ENCODE data around the gene ZYG11A.
A peak's percentile ranks its signal among the peaks of the same experiment; 100 is the strongest.

Gene ZYG11A

DNA sequence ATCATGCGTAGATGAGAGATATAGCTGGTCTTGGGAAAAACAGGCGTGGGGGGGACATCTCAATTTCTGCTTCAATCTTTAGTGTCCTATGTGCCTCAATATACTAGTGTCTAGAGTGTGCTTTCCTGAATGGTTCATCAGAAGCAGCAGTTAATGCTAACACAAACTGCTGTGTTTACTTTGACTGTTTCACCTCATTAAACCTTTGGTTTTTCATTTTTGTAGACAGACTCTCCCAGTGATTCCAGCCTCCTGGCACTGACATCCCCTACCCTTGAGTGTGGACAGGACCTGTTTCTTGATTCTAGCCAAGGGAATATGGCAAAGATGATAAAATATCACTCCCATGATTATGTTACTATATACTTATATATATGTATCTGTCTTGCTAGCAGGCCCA lies 37.6 kb downstream of the ZYG11A start:
- DNase-seq, result no peak

GRCh38 chr1:52887483-52887882 lies 44.9 kb downstream of the ZYG11A start:
- DNase-seq, result no peak

DNA sequence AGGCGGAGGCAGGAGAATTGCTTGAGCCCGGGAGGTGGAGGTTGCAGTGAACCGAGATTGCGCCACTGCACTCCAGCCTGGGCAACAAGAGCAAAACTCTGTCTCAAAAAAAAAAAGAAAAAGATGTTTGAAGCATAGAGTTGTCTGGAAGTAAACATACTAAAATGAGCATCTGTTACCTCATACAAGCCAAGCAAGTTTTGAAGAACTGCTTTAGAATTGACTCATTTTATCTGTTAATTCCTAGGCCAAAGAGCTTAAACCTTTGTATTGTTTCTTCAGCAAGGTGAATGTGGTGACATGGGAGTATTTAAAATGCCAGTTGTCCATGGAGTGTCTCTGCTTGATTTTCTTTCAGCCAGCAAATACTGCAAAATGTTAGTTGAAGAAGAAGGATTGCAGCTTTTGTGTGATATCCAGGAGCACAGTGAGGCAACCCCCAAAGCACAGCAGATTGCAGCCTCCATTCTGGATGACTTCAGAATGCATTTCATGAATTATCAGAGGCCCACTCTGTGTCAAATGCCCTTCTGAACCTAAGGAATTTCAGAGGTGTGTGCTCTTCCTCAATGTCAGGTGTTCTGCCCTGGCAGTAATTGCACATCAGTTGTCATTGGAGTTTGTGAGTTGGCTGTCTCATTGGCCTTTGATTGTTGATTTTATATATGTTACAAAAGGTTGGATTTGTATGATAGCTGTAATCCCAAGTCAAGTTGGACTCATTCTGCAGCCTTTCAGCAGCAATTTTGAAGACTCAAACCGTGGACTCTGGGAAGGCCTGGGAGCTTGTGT lies 50.1 kb downstream of the ZYG11A start:
- DNase-seq, result no peak

DNA sequence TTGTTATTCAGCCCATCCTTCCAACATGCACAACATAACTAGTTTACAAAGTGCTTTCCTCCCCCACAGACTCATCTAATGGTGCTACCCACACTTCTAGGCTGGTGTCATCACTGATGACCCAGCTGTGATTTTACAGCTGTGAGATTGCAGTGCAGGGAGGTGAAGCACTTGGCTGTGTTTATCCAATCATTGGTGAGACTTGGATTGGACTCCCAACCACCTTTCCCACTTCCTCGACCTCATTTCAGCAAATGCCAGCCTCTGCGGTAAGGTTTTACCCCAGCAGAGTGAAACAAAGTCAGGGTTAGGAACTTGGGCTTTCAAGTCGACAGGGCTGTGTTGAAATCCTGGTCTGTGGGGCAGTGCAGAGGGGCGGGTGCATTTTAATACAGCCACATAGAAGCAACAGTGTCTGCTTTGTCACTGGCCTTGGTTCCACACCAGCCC lies 56.9 kb downstream of the ZYG11A start:
- DNase-seq, result no peak

DNA sequence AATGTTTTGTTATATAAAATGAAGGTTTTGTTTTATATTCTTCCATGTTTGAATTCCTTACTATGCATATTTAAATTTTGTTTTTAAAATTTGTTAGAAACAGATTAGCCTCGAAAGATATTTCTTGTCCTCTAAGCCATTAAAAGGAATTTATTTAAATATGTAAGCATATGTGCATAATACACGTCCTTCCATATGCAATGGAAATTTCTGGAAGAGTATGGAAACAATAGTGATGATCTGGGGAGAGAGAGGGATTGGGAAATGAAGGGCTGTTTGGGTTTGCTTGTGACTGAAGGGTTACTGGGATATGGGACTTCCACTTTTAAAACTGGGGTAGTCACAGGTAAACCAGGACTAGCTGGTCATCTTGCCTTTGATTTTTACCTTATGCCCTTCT lies 57.8 kb downstream of the ZYG11A start:
- no peak for DNase-seq

DNA sequence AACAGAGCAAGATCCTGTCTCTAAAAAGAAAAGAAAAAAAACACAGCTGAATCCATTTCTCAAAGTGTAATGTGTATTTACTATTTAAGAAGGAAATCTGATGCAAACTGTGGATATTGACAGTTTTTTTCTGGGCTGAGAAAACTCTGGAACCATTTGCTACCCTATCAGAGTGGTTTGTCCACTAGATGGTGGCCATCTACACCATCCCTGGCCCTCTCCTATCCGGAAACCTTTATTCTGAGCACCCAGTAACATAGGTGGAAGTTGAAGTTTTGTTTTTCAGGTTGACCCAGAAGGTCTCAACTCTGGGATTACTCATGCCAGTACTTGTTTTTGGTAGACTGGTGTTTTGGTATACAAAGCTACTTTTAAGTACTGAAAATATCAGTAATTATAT lies 58.8 kb downstream of the ZYG11A start:
- DNase-seq, result no peak

- DNase-seq, result no peak
Observed at GRCh38 chr1:52904208-52904926, 61.8 kb downstream of the ZYG11A start.

DNA sequence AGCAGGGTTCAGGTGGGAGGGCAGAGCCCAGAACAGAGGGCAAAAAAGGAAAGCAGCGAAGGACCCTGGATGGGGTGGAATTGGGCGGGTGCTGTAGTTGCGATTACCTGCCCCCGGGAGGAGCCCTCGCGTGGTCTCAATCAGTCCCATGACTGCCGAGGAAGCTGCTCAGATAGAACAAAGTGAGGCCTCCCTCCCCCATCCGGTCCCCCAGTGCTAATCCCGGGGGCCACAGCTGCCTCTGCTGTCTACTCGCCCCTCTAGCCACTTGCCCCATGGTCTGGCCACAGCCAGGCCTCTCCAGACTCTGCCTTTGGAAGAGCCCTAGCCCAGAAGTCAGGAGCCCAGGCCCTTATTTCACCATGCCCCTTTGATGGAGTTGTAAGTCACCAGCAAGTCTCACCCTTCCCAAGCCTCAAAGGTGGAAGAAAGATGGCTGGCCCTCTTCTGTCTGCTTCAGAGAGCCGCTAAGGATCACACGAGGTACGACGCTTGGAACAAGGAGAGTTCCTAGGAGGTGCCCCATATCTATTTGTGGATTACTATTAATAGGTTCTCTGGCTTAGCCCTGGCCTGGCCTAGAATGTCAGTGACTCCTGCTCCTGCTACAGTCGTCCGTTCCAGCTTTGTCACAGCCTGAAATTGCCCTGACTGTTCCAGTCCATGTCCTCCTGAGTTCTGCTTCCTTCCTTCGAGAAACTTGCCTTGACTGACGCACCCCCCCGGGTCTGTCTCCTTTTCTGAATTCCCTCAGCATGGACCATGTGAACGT lies 62.6 kb downstream of the ZYG11A start:
- peak in 1 of 14 donors; percentile 30 for DNase-seq

- peak in 1 of 14 donors; percentile 17 for DNase-seq
Observed at GRCh38 chr1:52906135-52906603, 63.6 kb downstream of the ZYG11A start.

DNA sequence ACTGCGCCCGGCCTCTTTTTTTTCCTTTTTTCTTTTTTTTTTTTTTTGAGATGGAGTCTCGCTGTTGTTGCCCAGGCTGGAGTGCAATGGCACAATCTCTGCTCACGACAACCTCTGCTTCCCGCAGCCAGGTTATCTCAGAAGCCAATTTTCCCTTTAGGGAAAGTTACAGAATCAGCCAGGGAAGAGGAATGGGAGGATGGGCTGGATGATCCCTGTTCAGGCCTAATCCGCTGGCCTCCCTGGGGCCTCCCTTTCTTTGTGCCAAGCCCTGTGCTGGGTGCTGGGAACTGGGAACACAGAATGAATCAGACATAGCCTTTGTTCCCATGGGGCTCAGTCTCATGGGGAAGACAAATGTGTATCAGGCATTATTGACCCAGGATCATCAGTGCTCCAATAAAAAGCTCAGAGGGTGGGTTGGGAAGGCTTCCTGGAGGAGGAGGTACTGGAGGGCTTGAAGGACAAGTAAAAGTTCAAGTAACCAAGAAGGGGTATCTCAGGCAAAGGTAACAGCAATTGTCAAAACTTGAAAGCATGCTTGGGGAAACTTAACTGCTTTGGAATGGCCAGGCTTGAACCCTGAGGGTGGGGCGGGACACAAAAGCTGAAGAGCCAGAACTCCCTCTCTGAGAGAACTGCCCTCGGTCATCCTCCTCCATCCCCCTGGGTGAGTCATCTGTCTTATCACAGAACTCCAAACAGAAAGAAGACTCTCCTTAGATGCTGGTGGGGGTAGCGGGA lies 64.7 kb downstream of the ZYG11A start:
- no peak for DNase-seq

DNA sequence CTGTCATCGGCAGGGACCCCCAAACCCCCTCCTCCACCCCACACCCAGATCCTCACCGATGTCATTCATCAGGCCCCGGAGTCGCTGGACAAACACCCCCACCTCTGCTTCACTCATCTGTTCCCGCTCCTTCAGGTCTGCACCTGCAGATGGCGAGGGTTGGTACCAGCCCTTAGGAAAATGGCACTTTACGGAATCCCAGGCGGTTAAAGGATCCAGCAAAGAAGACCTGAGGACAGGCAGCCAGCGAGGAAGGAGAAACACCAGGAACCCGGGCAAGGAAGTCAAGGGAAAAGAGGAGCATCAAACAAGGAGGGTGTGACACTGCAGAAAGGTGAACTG lies 65.2 kb downstream of the ZYG11A start:
- DNase-seq, result no peak

DNA sequence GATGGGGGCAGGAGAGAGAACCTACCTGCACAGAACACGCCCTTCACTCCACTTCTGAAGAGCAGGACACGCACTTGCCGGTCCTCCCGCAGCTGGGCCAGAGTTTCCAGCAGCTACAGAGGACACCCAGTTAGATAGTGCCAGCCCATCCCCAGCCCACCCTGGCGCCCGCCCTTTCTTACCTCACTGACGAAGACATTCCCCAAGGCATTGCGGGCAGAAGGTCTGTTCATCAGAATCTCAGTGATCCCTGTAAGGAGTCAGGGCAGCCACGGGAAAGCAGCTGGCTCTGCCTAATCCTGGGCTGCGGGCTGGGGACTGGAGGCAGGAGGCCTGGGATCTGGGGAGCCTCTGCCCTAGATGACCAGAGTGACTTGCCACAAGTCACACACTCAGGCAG lies 69.0 kb downstream of the ZYG11A start:
- DNase-seq, result no peak

GRCh38 chr1:52913014-52913413 lies 70.5 kb downstream of the ZYG11A start:
- DNase-seq, result no peak

- DNase-seq, result no peak
Observed at GRCh38 chr1:52913537-52913936, 71.0 kb downstream of the ZYG11A start.

- DNase-seq, result no peak
Observed at GRCh38 chr1:52914463-52914862, 71.9 kb downstream of the ZYG11A start.

DNA sequence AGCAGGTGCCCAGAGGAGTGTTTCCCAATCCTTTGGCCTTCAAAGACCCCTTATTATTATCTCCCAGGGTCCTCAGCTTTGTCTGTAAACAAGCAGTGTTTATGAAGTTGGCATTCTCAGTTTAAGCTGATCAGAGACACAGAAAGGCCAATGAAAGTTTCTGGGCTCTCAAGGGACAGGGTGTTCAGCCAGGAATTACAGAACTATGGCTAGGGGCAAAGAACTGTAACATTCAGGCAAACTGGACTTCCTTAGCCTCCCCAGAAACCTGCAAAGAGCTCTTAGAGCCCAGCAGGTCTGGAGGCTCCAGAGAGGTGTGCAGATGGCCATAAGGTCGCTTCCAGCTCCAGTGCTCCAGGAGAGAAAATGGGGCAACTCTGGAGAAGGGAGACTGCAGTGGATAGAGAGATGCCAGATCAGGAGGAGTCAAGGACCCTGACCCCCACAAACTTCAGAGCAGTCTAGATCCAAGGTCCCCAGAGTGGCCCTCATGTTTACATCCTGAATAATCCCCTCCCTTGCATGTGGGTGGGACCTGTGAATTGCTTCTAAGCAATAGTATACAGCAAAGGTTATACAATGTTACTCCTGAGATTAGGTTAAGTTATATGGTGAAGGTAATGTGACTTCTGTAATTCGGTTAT lies 72.8 kb downstream of the ZYG11A start:
- DNase-seq, result peak in 1 of 14 donors; percentile 16

GRCh38 chr1:52915855-52916220 lies 73.3 kb downstream of the ZYG11A start:
- no peak for DNase-seq

- no peak for DNase-seq
Observed at GRCh38 chr1:52916241-52916975, 73.8 kb downstream of the ZYG11A start.

GRCh38 chr1:52917156-52917555 lies 74.6 kb downstream of the ZYG11A start:
- no peak for DNase-seq

GRCh38 chr1:52917581-52917980 lies 75.0 kb downstream of the ZYG11A start:
- DNase-seq, result no peak

DNA sequence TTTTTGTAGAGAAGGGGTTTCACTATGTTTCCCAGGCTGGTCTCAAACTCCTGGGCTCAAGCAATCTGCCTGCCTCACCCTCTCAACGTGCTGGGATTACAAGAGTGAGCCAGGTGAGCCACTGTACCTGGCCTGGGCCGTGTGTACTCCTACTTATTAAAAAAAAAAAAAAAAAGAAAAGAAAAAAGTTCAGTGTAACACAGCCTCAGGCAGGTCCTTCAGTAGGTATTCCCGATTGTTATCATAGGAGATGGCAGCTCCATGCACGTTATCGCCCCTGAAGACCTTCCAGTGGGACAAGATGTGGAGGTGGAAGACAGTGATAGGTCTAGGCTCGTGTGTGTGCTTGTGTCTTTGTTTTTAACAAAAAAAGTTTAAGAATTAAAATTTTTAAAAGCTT lies 75.6 kb downstream of the ZYG11A start:
- DNase-seq, result no peak
